WTC11 (cell line): Measurements from ENCODE around the gene SPACA7.

Experiments
- ATF1 ChIP-seq: sonication (generic); formaldehyde crosslinking; IDR thresholded peaks from 2 replicates; pipeline ENCODE4 v1.8.1; 2023; ENCODE audit warnings: mild to moderate bottlenecking, moderate library complexity, missing genetic modification reagents
- CTCF ChIP-seq: fragments of 200-600 bp; IDR thresholded peaks from 2 replicates; pipeline ENCODE4 v1.8.0; 2022; ENCODE audit warnings: antibody characterized with exemption
- ELF4 ChIP-seq: sonication (generic); formaldehyde crosslinking; IDR thresholded peaks from 2 replicates; pipeline ENCODE4 v1.8.1; 2022; ENCODE audit warnings: low read depth, mild to moderate bottlenecking, moderate library complexity, missing genetic modification reagents
- ESRRA ChIP-seq: sonication (generic); formaldehyde crosslinking; IDR thresholded peaks from 2 replicates; pipeline ENCODE4 v1.8.1; 2022; ENCODE audit warnings: mild to moderate bottlenecking, missing genetic modification reagents, borderline replicate concordance
- MAX ChIP-seq: sonication (generic); formaldehyde crosslinking; IDR thresholded peaks from 2 replicates; pipeline ENCODE4 v1.8.0; 2022; ENCODE audit warnings: mild to moderate bottlenecking, missing genetic modification reagents
- MYBL2 ChIP-seq: sonication (generic); formaldehyde crosslinking; IDR thresholded peaks from 2 replicates; pipeline ENCODE4 v1.8.1; 2023; ENCODE audit warnings: mild to moderate bottlenecking, moderate library complexity, missing genetic modification reagents
- NR1H2 ChIP-seq: sonication (generic); formaldehyde crosslinking; IDR thresholded peaks from 2 replicates; pipeline ENCODE4 v1.9.0; 2021; ENCODE audit warnings: mild to moderate bottlenecking, moderate library complexity, missing genetic modification reagents
- PRDM15 ChIP-seq: sonication (generic); formaldehyde crosslinking; IDR thresholded peaks from 2 replicates; pipeline ENCODE4 v1.8.0; 2022; ENCODE audit warnings: missing genetic modification reagents
- ZNF416 ChIP-seq: fragments of 250-450 bp; sonication (Bioruptor Pico); IDR thresholded peaks from 2 replicates; pipeline ENCODE4 v1.9.0; 2021; ENCODE audit warnings: mild to moderate bottlenecking, inconsistent platforms

DNA sequence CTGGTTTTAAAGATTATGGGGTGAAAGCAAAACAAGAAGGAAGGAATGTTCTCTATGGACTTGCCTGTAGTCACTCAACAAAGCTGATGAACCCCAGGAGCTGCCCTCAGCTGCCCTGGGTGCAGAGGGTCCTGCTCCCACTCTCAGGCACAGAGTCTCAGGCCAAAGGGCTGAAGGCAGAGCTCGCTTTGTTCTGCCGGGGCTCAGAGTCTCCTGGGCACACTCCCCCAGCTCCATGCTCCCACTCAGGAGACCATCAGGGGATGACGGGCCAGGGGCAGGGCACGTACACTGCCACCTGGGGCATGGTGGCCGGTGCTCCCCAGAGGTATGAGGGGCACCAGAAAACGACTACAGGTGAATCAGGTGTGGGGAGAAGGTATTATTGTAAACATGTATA is 46.8 kb upstream of the SPACA7 start:
- no peak for TF ChIP-seq MYBL2
- TF ChIP-seq ESRRA (CRISPR knock-in tag): no peak
- TF ChIP-seq CTCF: no peak
- TF ChIP-seq ATF1: no peak
- no peak for TF ChIP-seq PRDM15 (CRISPR knock-in tag)
- no peak for TF ChIP-seq MAX
- no peak for TF ChIP-seq NR1H2 (CRISPR knock-in tag)
- no peak for TF ChIP-seq ZNF416
- no peak for TF ChIP-seq ELF4 (CRISPR knock-in tag)
